ENCODE data around the gene CTNND2. TPM values are rescaled to one million over a fixed set of nuclear protein-coding genes. Genes with fewer than 3 reads are reported as not detected.

The CTNND2 gene
- polyA plus RNA-seq, 2 donors = 0.09 TPM; not detected in 1

DNA sequence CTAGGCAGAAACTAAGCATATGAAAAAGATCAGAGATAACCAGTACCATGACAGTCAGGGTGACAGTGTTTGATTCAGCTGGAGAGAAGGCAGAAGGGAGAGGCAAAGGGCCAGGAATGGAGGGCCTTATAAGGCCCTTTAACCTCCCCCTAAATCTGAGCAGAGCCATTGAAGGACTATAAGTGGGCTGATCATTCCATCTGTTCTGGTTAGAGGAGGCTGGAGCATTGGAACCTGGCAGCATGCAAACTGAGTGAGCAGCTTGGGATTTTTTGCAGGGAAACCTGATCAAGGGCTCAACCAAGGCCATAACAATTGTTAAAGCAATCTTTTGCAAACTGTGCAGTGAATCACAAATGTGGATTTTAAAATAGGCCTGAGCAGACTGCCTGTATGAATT lies 968.7 kb downstream of the CTNND2 start:
- no peaks in the 10 kb centered on the region for H3K27me3 ChIP-seq (ENCODE audit: control insufficient read depth in 1 of 2, insufficient read depth in 2 of 2, low read length in 2 of 2)
- H3K36me3 ChIP-seq (ENCODE audit: control insufficient read depth in 2 of 2, insufficient read depth in 2 of 2, low read length in 1 of 2) = no peaks in the 10 kb centered on the region
- H3K9me3 ChIP-seq (ENCODE audit: control insufficient read depth in 2 of 2, insufficient read depth in 1 of 2, low read depth in 1 of 2, low read length in 1 of 2) = no peaks in the 10 kb centered on the region
- no peaks in the 10 kb centered on the region for H3K4me1 ChIP-seq (ENCODE audit: control insufficient read depth in 2 of 2, insufficient read depth in 2 of 2, low read length in 1 of 2)
- H3K4me3 ChIP-seq (ENCODE audit: low read depth in 1 of 2, low read length in 2 of 2) = no peak overlapping the region
- no peak overlapping the region for H3K27ac ChIP-seq (ENCODE audit: low read depth in 2 of 2, low read length in 1 of 2)

DNA sequence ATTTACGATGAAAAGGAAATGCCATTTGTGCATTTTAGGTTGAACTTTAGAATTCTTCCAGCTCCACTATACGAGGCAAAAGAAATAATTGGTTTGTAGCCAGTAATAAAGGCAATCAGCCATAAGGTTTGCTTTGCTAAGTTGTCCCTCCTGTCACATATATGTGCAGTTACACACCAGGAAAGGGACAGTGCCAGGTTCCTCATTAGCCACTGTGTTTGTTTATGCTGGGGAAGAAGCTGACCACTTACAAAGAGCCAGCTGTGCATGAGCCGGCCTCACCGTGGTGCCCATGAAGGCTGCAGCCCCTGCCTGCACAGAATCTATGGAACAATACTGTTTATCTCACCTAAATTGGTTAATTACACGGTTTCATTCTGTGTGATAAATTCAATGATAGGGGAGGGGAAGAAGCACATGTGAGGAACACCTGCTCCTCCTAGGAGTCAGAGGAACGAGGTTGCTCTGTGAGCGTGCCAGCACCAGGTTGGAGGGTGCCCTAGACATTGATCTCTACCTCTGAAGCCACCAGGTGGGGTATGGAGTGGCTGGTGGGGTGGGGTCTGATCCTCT lies 969.4 kb downstream of the CTNND2 start:
- H3K9me3 ChIP-seq (ENCODE audit: control insufficient read depth in 2 of 2, insufficient read depth in 1 of 2, low read depth in 1 of 2, low read length in 1 of 2) = no peaks in the 10 kb centered on the region
- no peaks in the 10 kb centered on the region for H3K36me3 ChIP-seq (ENCODE audit: control insufficient read depth in 2 of 2, insufficient read depth in 2 of 2, low read length in 1 of 2)
- H3K4me1 ChIP-seq (ENCODE audit: control insufficient read depth in 2 of 2, insufficient read depth in 2 of 2, low read length in 1 of 2) = no peaks in the 10 kb centered on the region
- 63 to 71% methylated on average over 7 of the region's 7 CpGs for WGBS, 2 donors
- no peak overlapping the region for H3K4me3 ChIP-seq (ENCODE audit: low read depth in 1 of 2, low read length in 2 of 2)
- H3K27me3 ChIP-seq (ENCODE audit: control insufficient read depth in 1 of 2, insufficient read depth in 2 of 2, low read length in 2 of 2) = no peaks in the 10 kb centered on the region
- H3K27ac ChIP-seq (ENCODE audit: low read depth in 2 of 2, low read length in 1 of 2) = no peak overlapping the region

DNA sequence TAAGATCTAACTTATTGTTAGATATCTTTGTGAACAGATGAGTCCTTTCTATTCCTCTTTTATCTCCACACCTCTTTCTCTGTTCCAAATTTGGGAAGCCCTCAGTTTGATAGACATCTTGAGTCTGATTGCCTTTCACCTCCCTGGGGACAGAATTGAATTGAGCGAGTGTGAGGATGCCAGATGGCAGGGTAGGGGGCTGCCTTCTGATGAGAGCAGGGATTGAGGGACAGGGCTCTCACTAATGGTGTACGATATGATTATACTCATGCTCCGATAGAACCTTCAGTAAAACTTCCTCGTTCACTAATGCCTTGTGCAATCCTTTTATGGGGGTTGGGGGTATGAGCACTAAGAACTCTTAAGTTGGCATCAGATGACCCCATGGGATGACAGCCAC lies 971.1 kb downstream of the CTNND2 start:
- no peak overlapping the region for H3K27ac ChIP-seq (ENCODE audit: low read depth in 2 of 2, low read length in 1 of 2)

DNA sequence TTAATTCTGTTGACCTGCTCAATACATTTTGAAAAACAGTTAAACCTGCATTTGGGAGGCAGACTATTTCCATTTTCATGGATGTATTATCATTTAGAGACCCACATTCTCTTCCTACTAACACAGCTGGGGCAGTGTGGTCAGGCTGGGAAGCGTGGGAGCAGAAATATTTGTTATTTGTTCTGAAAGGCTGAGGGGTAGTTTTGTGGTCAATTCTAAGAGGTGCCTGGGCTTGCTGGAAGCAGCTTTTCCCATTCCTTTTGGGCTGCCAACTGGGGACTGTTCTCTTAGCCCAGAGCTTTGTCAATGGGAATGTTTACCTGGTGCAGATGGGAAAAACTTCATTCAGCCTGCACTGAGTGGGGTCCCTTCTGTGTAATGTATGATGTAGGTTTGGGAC lies 971.8 kb downstream of the CTNND2 start:
- H3K9me3 ChIP-seq (ENCODE audit: control insufficient read depth in 2 of 2, insufficient read depth in 1 of 2, low read depth in 1 of 2, low read length in 1 of 2) = no peaks in the 10 kb centered on the region
- H3K27me3 ChIP-seq (ENCODE audit: control insufficient read depth in 1 of 2, insufficient read depth in 2 of 2, low read length in 2 of 2) = no peaks in the 10 kb centered on the region
- 75 to 76% methylated on average over 1 of the region's 1 CpG for WGBS, 2 donors

More for the DNA sequence above, 971.1 kb downstream of the CTNND2 start:
- no peaks in the 10 kb centered on the region for H3K9me3 ChIP-seq (ENCODE audit: control insufficient read depth in 2 of 2, insufficient read depth in 1 of 2, low read depth in 1 of 2, low read length in 1 of 2)
- H3K4me3 ChIP-seq (ENCODE audit: low read depth in 1 of 2, low read length in 2 of 2) = no peak overlapping the region
- no peaks in the 10 kb centered on the region for H3K36me3 ChIP-seq (ENCODE audit: control insufficient read depth in 2 of 2, insufficient read depth in 2 of 2, low read length in 1 of 2)
- H3K27me3 ChIP-seq (ENCODE audit: control insufficient read depth in 1 of 2, insufficient read depth in 2 of 2, low read length in 2 of 2) = no peaks in the 10 kb centered on the region
- no peaks in the 10 kb centered on the region for H3K4me1 ChIP-seq (ENCODE audit: control insufficient read depth in 2 of 2, insufficient read depth in 2 of 2, low read length in 1 of 2)
- WGBS, 2 donors = 90 to 92% methylated on average over 4 of the region's 4 CpGs

DNA sequence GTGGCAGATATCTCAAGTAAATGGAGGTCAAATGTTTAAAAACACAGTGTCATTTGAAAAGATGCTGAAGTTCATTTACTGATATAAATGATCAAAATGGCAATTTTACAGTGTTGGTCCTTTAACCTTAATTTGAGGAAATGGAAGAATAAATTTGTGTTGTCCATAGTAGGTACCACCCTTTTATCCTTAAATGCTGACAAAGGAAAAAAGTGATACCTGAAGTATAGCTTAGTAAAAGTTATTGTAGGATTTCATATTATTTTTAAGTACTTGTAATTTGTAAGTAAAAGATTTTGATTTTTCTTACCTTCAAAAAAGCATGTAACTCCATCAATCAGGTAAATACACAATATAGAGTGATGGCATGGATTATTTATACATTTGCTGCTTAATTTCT lies 976.6 kb downstream of the CTNND2 start:
- Histone ChIP-seq H3K36me3 (ENCODE audit: control insufficient read depth in 2 of 2, insufficient read depth in 2 of 2, low read length in 1 of 2) (no peaks in the 10 kb centered on the region), H3K9me3 (ENCODE audit: control insufficient read depth in 2 of 2, insufficient read depth in 1 of 2, low read depth in 1 of 2, low read length in 1 of 2) (no peaks in the 10 kb centered on the region), H3K4me3 (ENCODE audit: low read depth in 1 of 2, low read length in 2 of 2) (no peak overlapping the region), H3K27ac (ENCODE audit: low read depth in 2 of 2, low read length in 1 of 2) (no peak overlapping the region), H3K4me1 (ENCODE audit: control insufficient read depth in 2 of 2, insufficient read depth in 2 of 2, low read length in 1 of 2) (no peaks in the 10 kb centered on the region), H3K27me3 (ENCODE audit: control insufficient read depth in 1 of 2, insufficient read depth in 2 of 2, low read length in 2 of 2) (no peaks in the 10 kb centered on the region)

More for the DNA sequence above, 971.8 kb downstream of the CTNND2 start:
- H3K4me3 ChIP-seq (ENCODE audit: low read depth in 1 of 2, low read length in 2 of 2) = no peak overlapping the region
- H3K36me3 ChIP-seq (ENCODE audit: control insufficient read depth in 2 of 2, insufficient read depth in 2 of 2, low read length in 1 of 2) = no peaks in the 10 kb centered on the region
- H3K4me1 ChIP-seq (ENCODE audit: control insufficient read depth in 2 of 2, insufficient read depth in 2 of 2, low read length in 1 of 2) = no peaks in the 10 kb centered on the region
- H3K27ac ChIP-seq (ENCODE audit: low read depth in 2 of 2, low read length in 1 of 2) = no peak overlapping the region

DNA sequence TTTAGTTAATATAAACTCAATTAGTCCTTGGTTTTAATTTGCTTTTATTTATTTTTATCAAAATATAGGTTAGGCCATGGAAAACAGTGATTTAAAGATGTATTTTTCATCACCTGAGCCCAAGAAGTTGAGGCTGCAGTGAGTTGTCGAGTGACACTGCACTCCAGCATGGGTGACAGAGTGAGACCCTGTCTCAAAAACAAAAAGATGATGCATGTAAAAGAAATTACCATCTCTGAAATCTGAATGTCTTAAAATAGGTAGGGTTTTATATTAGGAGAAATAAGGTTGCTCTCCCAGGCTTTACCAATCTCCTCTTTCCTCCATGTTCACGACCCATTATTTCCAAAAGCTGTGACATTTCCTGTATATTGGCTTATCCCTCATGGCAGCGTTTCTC lies 980.9 kb downstream of the CTNND2 start:
- H3K4me3 ChIP-seq (ENCODE audit: low read depth in 1 of 2, low read length in 2 of 2) = no peak overlapping the region
- WGBS, 2 donors = 62% methylated on average over 3 of the region's 3 CpGs
- H3K27ac ChIP-seq (ENCODE audit: low read depth in 2 of 2, low read length in 1 of 2) = no peak overlapping the region

More for the DNA sequence above, 980.9 kb downstream of the CTNND2 start:
- no peaks in the 10 kb centered on the region for H3K9me3 ChIP-seq (ENCODE audit: control insufficient read depth in 2 of 2, insufficient read depth in 1 of 2, low read depth in 1 of 2, low read length in 1 of 2)
- no peaks in the 10 kb centered on the region for H3K27me3 ChIP-seq (ENCODE audit: control insufficient read depth in 1 of 2, insufficient read depth in 2 of 2, low read length in 2 of 2)
- no peaks in the 10 kb centered on the region for H3K36me3 ChIP-seq (ENCODE audit: control insufficient read depth in 2 of 2, insufficient read depth in 2 of 2, low read length in 1 of 2)
- H3K4me1 ChIP-seq (ENCODE audit: control insufficient read depth in 2 of 2, insufficient read depth in 2 of 2, low read length in 1 of 2) = no peaks in the 10 kb centered on the region
